K562 treated with DMSO at 1 percent for 4 hours (cell line): ENCODE measurements around the gene MCFD2. TPM values are rescaled to one million over a fixed set of nuclear protein-coding genes. Genes with fewer than 3 reads are reported as not detected.

Source experiments
- total RNA-seq: library from RNA; unstranded; fragments of 300-600 nt; gene quantifications from 2 replicates; pipeline ENCODE4 v1.2.3, GENCODE V29; 2022; ENCODE audit not compliant: insufficient read depth

MCFD2 gene
- total RNA-seq, result 131 and 143 TPM in 2 replicates

GRCh38 chr2:46915281-46915810 lies at the start of gene MCFD2:
TSS of gene MCFD2 (minus strand) at chr2:46915806. CDS start at chr2:46909171, 6,635 bp downstream.

Other genes starting within 250 kb of the MCFD2 start
- gene SOCS5, start 216.5 kb downstream of the MCFD2 start, total RNA-seq, result 4.6 and 5.5 TPM in 2 replicates
- 13.4 and 17.6 TPM in 2 replicates for gene TTC7A, start 25.4 kb upstream of the MCFD2 start, total RNA-seq
- not detected in 2 replicates for gene STPG4, start 239.5 kb upstream of the MCFD2 start, total RNA-seq